OCI-LY1 (cell line): ENCODE measurements around the gene TMEM184B.

Experiments
- CTCF ChIP-seq: fragments of 200-600 bp; sonication (generic), shearing (Covaris generic); IDR thresholded peaks from 2 replicates; pipeline ENCODE4 v1.5.1; 2017; ENCODE audit warnings: mild to moderate bottlenecking, antibody characterized with exemption, low read length, moderate library complexity, mixed read lengths
- EZH2 ChIP-seq: fragments of 200-600 bp; sonication (generic), shearing (Covaris generic); IDR thresholded peaks from 2 replicates; pipeline ENCODE4 v1.8.0; 2017; ENCODE audit warnings: borderline replicate concordance, mixed run types, mild to moderate bottlenecking, antibody characterized with exemption, low read length, moderate library complexity, mixed read lengths

GRCh38 chr22:38201371-38201710 lies 71.5 kb downstream of the TMEM184B start:
- TF ChIP-seq CTCF, result no peak
- no peak for TF ChIP-seq EZH2
